Suprapubic skin (tissue), 4 donors: ENCODE measurements around the gene KIF16B. TPM values are rescaled to one million over a fixed set of nuclear protein-coding genes. Genes with fewer than 3 reads are reported as not detected.

Source experiments
- DNase-seq, 2 donors: peaks; one replicate each; pipeline ENCODE4 v3.0.0-alpha.2; 2019; ENCODE audit warnings: low spot score in 2 of 2
- H3K27ac ChIP-seq: fragments of 200-600 bp; sonication (generic); one replicate; pipeline ENCODE4 v1.5.1; 2019
- H3K27me3 ChIP-seq: fragments of 200-600 bp; sonication (generic); one replicate; pipeline ENCODE4 v1.5.1; 2019
- H3K36me3 ChIP-seq: fragments of 200-600 bp; sonication (generic); one replicate; pipeline ENCODE4 v1.5.1; 2019
- H3K4me1 ChIP-seq: fragments of 200-600 bp; sonication (generic); one replicate; pipeline ENCODE4 v1.5.1; 2019
- H3K4me3 ChIP-seq: fragments of 200-600 bp; sonication (generic); one replicate; pipeline ENCODE4 v1.5.1; 2019; ENCODE audit warnings: mild to moderate bottlenecking
- H3K9me3 ChIP-seq: fragments of 200-600 bp; sonication (generic); one replicate; pipeline ENCODE4 v1.5.1; 2019
- EP300 ChIP-seq: sonication (generic); formaldehyde crosslinking; IDR thresholded peaks from one replicate; pipeline ENCODE4 v1.6.1; 2017; ENCODE audit warnings: antibody characterized with exemption
- POLR2A ChIP-seq, 2 donors: fragments of 450-650 bp; IDR thresholded peaks; one replicate each; pipeline ENCODE4 v1.6.1; 2017; ENCODE audit warnings: antibody characterized with exemption in 2 of 2, mild to moderate bottlenecking in 2 of 2, moderate library complexity in 2 of 2
- POLR2AphosphoS5 ChIP-seq, 3 donors: sonication (generic); formaldehyde crosslinking; IDR thresholded peaks; one replicate each; pipeline ENCODE4 v1.6.1; 2017; ENCODE audit warnings: antibody characterized with exemption in 3 of 3
- WGBS: methylation state at CpG from one replicate; pipeline ENCODE4 v1.1.5; 2018; 5-methylcytosine and 5-hydroxymethylcytosine counted together
- total RNA-seq, 4 donors: library from RNA; depleted of rRNA; stranded (reverse); fragments of >200 nt; gene quantifications; one replicate each; pipeline ENCODE4 v1.1.0, GENCODE V29; 2016
- TF ChIP-seq, protein P1 (sequence below), 2 donors: fragments of 200-600 bp in 1 of 2; fragments of 450-650 bp in 1 of 2; sonication (generic) in 1 of 2; IDR thresholded peaks; one replicate each; pipeline ENCODE4 v1.5.1; 2016 to 2019; ENCODE audit warnings: antibody characterized with exemption in 2 of 2, mild to moderate bottlenecking in 1 of 2, moderate library complexity in 1 of 2

Gene KIF16B
- total RNA-seq, 4 donors from 2014 or later: 23.7 to 64.0 (median 38.2) TPM

DNA sequence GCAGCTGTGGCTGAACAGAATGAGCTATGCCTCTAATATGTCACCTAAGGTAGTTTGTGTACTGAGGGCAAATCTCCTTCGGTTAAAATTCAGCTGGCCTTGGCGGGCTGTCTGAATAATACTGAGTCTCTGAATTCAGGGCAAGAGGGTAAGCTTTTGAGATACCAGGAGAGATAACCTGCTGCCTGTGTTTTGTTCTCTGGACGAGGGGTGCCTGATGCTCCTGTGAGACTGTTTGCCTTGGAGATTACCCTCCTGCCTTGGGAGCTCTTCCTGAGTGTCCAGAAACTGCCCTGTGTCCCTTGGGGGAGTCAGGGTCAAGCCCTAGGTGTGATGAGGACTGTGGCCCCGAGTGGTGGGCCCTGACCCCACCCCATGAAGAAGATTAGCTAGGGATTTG, 282.9 kb downstream of the KIF16B start:
- WGBS: 96% methylated on average over 4 of the region's 4 CpGs
- Histone ChIP-seq H3K9me3 (no peaks in the 10 kb centered on the region), H3K27ac (no peak overlapping the region), H3K4me3 (no peak overlapping the region), H3K27me3 (no peaks in the 10 kb centered on the region), H3K36me3 (no peaks in the 10 kb centered on the region), H3K4me1 (no peaks in the 10 kb centered on the region)
- TF ChIP-seq EP300 (no peak), POLR2A (IDR thresholded peaks at IDR 0.05) (no peak), POLR2AphosphoS5 (IDR thresholded peaks at IDR 0.05) (no peak)
- TF ChIP-seq, protein P1, sequence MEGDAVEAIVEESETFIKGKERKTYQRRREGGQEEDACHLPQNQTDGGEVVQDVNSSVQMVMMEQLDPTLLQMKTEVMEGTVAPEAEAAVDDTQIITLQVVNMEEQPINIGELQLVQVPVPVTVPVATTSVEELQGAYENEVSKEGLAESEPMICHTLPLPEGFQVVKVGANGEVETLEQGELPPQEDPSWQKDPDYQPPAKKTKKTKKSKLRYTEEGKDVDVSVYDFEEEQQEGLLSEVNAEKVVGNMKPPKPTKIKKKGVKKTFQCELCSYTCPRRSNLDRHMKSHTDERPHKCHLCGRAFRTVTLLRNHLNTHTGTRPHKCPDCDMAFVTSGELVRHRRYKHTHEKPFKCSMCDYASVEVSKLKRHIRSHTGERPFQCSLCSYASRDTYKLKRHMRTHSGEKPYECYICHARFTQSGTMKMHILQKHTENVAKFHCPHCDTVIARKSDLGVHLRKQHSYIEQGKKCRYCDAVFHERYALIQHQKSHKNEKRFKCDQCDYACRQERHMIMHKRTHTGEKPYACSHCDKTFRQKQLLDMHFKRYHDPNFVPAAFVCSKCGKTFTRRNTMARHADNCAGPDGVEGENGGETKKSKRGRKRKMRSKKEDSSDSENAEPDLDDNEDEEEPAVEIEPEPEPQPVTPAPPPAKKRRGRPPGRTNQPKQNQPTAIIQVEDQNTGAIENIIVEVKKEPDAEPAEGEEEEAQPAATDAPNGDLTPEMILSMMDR (IDR thresholded peaks at IDR 0.05): no peak
- no peak for DNase-seq

DNA sequence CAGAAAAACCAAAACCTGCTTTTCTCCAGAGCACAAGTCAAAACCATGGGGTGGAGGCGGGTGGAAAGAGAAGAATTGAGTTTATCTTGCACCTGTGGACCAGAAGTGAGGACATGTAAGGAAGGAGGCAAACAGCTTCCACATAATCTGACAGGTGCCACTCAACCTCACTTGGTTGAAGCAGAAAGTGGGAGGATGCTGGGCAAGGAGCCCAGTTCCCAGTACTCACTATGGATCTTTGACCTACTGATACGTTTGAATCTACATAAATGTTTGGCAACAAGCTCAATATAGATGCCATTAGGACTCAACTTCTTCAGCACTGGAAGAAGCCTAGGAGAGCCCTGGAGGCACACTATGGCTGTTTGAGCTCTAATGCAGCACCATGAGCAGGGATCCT, 285.5 kb downstream of the KIF16B start:
- TF ChIP-seq POLR2AphosphoS5 (IDR thresholded peaks at IDR 0.05) (no peak), POLR2A (IDR thresholded peaks at IDR 0.05) (no peak), EP300 (no peak)
- TF ChIP-seq, protein P1 (IDR thresholded peaks at IDR 0.05): no peak
- no peaks in the 10 kb centered on the region for H3K4me1 ChIP-seq
- 81% methylated on average over 2 of the region's 2 CpGs for WGBS
- no peaks in the 10 kb centered on the region for H3K36me3 ChIP-seq
- H3K4me3 ChIP-seq: no peak overlapping the region
- no peaks in the 10 kb centered on the region for H3K27me3 ChIP-seq
- no peak overlapping the region for H3K27ac ChIP-seq
- no peak for DNase-seq
- no peaks in the 10 kb centered on the region for H3K9me3 ChIP-seq

DNA sequence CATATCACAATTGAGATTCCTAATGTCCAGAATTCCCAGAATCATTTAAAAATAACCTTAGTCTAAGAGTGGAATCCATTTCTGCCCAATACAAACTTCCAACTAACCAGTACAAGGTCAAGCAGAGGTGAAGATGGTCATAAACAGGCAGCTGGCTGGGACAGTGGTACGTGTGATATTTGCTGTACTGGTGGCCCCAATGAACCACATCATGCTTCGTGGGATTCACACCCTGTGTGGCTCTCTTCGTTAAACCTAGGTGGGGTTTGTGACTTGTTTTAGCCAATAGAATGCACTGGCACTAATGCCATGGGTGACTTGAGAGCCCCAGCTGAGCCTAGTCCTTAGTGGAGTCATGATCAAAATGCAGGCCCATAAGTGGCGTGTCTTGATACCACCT, 286.6 kb downstream of the KIF16B start:
- no peak for DNase-seq
- H3K27me3 ChIP-seq: no peaks in the 10 kb centered on the region
- H3K27ac ChIP-seq: no peak overlapping the region
- WGBS: 87% methylated on average over 4 of the region's 4 CpGs
- TF ChIP-seq POLR2AphosphoS5 (IDR thresholded peaks at IDR 0.05): no peak
- TF ChIP-seq, protein P1 (IDR thresholded peaks at IDR 0.05): no peak
- TF ChIP-seq POLR2A (IDR thresholded peaks at IDR 0.05): no peak
- TF ChIP-seq EP300: no peak
- H3K4me1 ChIP-seq: no peaks in the 10 kb centered on the region
- no peak overlapping the region for H3K4me3 ChIP-seq
- H3K9me3 ChIP-seq: no peaks in the 10 kb centered on the region
- peaks cover 7% of the 10 kb centered on the region for H3K36me3 ChIP-seq

DNA sequence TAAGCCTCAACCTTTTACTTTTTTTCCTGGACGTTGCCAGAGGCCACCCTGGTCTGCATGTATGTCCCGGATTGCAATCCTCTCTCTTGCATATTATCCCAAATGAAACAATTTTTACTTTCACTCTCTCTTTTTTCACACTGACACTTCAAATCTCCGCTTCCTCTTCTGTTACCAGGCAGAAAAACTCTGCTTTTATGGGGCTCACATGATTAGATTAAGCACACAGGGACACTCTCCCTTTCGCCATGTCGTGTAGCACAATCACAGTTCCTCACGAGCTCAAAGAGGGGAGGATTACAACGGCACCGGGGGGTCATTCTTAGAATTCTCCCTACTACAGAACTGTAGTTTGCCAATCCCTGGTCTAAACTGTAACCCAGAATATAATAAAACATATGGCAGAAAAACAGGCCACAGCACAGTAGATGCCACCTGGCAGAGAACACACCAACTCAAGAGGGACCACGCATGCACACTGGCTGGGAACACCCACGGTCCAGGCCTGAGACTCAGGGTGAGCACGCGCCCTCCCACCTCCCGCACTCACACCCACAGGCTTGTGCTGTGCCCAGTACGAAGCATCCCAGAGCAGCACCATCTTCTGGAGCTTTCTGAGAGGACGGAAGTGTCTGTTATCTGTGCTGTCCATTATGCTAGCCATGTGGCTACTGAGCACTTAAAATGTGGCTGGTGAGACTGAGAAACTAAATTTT, 288.7 kb downstream of the KIF16B start:
- H3K4me3 ChIP-seq: no peak overlapping the region
- H3K27ac ChIP-seq: no peak overlapping the region
- H3K27me3 ChIP-seq: no peaks in the 10 kb centered on the region
- H3K4me1 ChIP-seq: no peaks in the 10 kb centered on the region
- H3K9me3 ChIP-seq: no peaks in the 10 kb centered on the region
- WGBS: 85% methylated on average over 15 of the region's 15 CpGs
- TF ChIP-seq POLR2AphosphoS5 (IDR thresholded peaks at IDR 0.05) (no peak), EP300 (no peak), POLR2A (IDR thresholded peaks at IDR 0.05) (no peak)
- TF ChIP-seq, protein P1 (IDR thresholded peaks at IDR 0.05): no peak
- peaks cover 7% of the 10 kb centered on the region for H3K36me3 ChIP-seq
- no peak for DNase-seq

DNA sequence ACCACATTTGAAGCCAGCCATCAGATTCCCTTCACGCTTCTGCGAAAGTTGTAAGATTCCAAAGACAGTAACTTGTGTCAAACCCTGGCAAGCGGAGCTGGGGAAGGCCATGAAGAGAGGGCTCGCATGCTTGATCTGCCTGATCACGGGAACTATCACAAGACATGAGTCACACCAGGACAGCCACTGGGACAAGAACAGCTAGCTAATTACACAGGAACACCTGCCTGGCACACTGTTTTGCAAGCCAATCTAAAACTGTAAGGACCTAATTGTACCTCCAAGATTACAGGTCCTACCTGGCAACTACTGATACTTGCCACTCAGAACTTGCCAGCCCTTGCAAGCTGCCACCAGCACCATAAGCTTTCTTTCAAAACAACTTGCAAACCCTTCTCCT, 289.3 kb downstream of the KIF16B start:
- no peak for DNase-seq
- H3K36me3 ChIP-seq: peaks cover 7% of the 10 kb centered on the region
- no peaks in the 10 kb centered on the region for H3K9me3 ChIP-seq
- no peak overlapping the region for H3K4me3 ChIP-seq
- no peaks in the 10 kb centered on the region for H3K4me1 ChIP-seq
- no peaks in the 10 kb centered on the region for H3K27me3 ChIP-seq
- 75% methylated on average over 4 of the region's 5 CpGs for WGBS
- TF ChIP-seq EP300: no peak
- TF ChIP-seq, protein P1 (IDR thresholded peaks at IDR 0.05): no peak
- no peak for TF ChIP-seq POLR2AphosphoS5 (IDR thresholded peaks at IDR 0.05)
- no peak for TF ChIP-seq POLR2A (IDR thresholded peaks at IDR 0.05)
- H3K27ac ChIP-seq: no peak overlapping the region
